HG03521 (cell line): ENCODE measurements around the gene SYNPO.

Experiments
- ATAC-seq: cut with Tn5 transposase; IDR thresholded peaks from one replicate; pipeline ENCODE4 v1.9.1; 2021; ENCODE audit warnings: mild to moderate bottlenecking, moderate library complexity; ENCODE audit not compliant: unreplicated experiment

Gene SYNPO

DNA sequence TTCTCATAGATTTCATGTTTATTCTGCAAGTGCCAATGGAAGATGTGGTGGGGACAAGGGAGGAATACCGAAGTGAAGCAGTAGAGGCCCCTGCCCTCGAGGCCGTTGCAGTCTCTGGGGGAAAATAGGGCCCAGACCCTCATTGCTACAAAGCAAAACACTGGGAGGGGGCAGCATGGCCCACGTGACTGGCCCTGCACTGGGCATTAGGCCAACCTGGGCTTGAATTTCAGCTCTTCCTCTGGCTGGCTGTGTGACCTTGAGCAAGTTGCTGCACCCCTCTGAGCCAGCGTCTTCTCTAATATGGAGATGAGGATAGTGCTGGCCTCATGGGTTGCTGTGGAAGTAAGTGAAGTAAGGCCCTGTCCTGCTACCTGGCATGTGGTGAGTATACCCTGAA is 709 bp upstream of the SYNPO start:
- no peak for ATAC-seq

GRCh38 chr5:150641006-150641570 is 628 bp downstream of the SYNPO start:
- ATAC-seq = no peak

GRCh38 chr5:150641824-150642566 is 1.5 kb downstream of the SYNPO start:
- no peak for ATAC-seq

DNA sequence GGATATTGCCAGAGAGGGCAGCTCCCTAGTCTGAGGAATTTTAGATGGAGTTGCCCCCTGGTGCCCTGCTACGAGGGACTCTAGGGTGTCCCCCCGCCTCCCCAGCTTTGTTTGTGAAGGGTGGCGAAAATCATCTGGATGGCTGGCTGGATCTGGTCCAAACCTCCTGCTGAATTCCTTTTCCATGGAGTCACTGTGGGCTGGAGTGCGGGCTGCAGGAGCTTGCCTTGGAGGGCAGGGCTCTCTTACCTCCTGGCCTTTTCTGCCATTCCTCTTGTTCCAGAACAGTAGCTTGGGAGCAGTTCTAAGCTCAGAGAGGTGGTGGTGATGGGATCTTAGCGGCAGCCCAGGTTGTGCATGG is 2.1 kb downstream of the SYNPO start:
- no peak for ATAC-seq

- ATAC-seq = no peak
Observed at GRCh38 chr5:150642991-150643710, 2.7 kb downstream of the SYNPO start.

- no peak for ATAC-seq
Observed at GRCh38 chr5:150644058-150644457, 3.6 kb downstream of the SYNPO start.

DNA sequence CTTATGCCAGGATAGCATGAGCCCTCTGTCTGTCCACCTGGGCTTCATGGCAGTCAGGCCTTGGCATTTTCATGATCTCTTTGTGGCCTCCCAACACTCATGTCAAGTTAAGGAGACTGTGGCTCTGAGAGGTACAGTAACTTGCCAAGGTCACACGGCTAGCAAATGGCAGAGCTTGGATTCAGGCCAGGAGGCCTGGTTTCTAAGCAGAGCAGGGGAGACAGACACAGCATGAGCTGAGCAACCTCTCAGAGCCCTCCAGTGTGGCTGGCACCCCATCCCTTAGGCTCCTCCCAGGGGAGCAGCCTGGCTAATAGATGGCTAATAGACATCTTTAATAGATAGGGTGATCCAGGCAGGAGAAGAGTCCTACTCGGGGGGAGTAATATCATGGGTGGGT is 4.1 kb downstream of the SYNPO start:
- ATAC-seq = no peak

DNA sequence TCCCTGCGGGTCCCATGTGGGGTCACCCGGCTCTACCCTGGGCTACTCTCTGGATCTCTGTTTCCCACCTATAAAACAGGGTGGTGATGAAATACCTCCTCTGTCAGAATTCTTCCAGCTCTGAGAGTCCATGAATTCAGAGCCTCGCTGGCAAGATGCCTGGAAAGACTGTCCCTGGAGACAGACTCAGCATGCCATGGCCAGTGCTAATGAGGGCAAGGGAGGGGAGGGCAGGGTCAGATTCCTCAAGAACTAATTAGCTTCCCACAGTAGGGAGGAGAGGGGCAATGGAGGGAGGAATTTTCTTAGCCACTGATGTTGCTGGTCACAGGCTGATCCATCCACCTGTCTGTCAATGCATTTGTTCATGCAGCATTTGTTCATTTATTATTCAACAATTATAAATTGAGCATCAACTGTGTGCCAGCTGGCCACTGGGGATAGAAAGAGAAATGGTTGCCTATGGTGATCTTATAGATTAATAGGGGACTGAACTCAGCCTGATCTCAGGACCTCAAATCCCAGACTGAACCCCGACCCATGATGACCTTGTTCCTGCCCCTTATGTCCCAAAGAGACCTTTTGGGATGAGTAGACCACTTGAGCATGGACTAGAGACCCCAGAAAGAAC is 4.7 kb downstream of the SYNPO start:
- ATAC-seq = no peak

- ATAC-seq = no peak
Observed at GRCh38 chr5:150647275-150648251, 7.1 kb downstream of the SYNPO start.

DNA sequence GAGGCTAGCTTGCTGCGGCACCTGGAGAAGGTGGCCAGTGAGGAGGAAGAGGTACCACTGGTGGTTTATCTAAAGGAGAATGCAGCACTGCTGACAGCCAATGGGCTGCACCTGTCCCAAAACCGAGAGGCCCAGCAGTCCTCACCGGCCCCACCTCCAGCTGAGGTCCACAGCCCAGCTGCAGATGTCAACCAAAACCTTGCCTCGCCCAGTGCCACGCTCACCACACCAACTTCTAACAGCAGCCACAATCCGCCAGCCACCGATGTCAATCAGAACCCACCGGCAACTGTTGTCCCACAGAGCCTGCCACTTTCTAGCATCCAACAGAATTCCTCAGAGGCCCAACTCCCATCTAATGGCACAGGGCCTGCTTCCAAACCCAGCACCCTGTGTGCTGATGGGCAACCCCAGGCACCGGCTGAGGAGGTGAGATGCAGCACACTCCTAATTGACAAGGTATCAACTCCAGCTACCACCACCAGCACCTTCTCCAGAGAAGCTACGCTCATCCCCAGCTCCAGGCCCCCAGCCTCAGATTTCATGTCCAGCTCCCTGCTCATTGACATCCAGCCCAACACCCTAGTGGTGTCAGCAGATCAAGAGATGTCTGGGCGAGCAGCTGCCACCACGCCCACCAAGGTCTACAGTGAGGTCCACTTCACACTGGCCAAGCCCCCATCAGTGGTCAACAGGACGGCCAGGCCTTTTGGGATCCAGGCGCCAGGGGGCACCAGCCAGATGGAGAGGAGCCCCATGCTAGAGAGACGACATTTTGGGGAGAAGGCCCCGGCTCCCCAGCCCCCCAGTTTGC is 8.0 kb downstream of the SYNPO start:
- ATAC-seq = no peak

DNA sequence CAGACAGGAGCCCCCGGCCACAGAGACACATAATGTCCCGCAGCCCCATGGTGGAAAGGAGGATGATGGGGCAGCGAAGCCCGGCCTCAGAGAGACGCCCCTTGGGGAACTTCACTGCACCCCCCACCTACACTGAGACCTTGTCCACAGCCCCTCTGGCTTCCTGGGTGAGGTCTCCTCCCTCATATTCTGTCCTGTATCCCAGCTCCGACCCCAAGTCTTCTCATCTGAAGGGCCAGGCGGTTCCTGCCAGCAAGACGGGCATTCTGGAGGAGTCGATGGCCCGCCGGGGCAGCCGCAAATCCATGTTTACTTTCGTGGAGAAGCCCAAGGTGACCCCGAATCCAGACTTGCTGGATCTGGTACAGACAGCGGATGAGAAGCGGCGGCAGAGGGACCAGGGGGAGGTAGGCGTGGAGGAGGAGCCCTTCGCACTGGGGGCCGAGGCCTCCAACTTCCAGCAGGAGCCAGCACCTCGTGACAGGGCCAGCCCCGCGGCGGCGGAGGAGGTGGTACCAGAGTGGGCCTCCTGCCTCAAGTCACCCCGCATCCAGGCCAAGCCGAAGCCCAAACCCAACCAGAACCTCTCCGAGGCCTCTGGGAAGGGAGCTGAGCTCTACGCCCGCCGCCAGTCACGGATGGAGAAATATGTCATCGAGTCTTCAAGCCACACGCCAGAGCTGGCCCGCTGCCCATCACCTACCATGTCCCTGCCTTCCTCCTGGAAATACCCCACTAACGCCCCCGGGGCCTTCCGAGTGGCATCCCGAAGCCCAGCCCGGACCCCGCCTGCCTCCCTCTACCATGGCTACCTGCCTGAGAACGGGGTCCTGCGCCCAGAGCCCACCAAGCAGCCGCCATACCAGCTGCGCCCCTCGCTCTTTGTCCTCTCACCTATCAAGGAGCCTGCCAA is 8.9 kb downstream of the SYNPO start:
- no peak for ATAC-seq

DNA sequence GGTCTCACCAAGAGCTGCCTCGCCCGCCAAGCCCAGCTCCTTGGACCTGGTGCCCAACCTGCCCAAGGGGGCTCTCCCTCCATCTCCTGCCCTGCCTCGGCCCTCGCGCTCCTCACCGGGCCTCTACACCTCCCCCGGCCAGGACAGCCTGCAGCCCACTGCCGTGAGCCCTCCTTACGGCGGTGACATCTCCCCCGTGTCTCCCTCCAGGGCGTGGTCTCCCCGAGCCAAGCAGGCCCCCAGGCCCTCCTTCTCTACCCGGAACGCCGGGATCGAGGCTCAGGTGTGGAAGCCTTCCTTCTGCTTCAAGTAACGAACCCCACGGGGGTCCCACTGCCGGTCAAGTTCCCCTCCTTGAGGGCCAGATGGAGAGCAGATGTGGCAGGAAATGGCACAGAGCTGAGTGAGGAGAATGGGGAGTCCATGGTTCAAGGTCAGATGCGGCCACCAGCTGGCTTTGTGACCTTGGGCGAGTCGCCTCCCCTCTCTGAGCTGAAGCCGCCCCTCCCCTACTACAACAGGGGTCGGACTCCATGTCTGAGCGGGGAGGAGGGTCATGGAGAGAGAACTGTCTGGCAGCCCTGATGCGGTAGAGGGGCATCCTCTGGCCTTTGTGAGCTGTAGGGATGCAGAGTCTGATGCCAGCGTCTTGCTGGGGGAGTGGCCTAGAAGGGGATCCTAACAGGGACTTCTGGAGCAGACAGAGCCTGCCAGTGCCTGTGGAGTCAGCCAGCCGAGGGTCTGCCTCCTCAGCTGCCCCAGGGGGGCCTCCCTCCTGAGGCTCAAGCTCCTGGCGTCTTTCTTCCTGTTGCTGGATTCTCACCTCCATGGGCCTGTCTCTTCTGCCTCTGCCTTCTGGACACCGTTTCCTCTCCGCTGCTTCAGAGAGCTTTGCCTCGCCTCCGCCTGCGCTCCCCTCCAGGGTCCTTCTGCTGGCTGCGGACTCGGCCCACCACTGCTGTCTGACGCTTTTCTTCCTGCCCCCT is 9.9 kb downstream of the SYNPO start:
- ATAC-seq = no peak

DNA sequence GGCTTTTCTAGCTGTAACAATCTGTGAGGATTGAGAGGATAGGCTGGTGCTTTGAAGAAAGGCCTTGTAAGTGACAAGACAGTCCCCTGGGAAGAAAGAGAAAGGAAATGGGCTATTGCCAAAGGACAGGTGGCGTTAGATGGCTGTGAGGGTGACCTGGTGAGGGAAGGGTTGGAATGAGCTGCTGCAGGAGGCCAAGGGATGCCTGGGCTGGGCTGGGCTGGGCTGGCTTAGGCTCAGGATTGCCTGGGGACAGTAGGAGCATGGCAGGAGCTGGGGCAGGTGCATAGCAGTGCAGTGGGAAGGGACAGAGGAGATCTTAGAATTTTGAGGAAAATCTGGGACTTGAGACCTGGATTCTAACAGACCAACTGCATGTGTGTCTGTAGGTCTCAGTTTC is 10.9 kb downstream of the SYNPO start:
- ATAC-seq = no peak

DNA sequence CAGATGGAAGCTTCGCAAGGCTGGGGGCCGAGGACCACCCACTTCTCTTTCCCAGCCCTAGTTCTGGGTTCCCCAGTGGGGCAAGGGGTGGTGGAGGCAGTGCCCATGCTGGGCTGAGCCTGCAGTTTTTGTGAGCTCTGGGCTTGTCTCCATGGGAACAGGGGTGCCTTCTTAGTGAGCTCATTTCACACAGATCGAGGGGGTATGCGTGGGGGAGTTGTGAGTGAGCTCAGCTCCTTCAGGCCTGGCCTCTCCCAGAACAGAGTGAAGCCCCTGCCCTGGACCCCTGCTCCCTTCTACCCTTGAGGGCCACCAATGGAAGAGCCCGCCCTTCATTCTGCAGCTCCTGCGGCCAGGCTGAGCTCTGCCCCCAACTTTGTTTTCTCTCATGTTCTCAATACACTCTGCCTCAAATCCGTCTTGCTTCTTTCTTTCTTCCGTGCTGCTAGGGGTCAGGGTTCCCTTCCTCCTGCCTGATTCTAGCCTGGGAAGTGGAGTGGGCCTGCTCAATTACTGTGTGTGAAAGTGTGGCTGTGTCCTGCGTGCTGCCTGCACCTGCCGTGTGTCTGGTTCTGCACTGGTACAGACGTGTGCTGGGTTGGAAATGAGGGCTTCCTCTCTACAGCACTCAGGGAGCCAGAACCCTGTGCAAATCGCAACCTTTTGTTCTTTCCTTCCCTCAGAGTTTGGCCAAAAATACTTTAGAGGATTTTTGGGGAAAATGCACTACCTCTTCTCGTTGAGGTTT is 11.6 kb downstream of the SYNPO start:
- no peak for ATAC-seq

GRCh38 chr5:150653145-150653761 is 12.8 kb downstream of the SYNPO start:
- ATAC-seq = no peak

GRCh38 chr5:150653762-150654556 is 13.5 kb downstream of the SYNPO start:
- ATAC-seq = no peak
